Muscle of leg (tissue), 11 donors: ENCODE results near the gene RMDN3. TPM values are rescaled to one million over a fixed set of nuclear protein-coding genes. Genes with fewer than 3 reads are reported as not detected.
A peak's percentile ranks its signal among the peaks of the same experiment; 100 is the strongest.

Source experiments
- DNase-seq: peaks from one replicate; pipeline ENCODE4 v3.0.0; 2013
- H3K27ac ChIP-seq: one replicate; pipeline ENCODE4 v1.5.1; 2013; ENCODE audit warnings: mild to moderate bottlenecking, low read length, control low read depth
- H3K27me3 ChIP-seq: one replicate; pipeline ENCODE4 v1.6.1; 2013; ENCODE audit warnings: low read length; ENCODE audit not compliant: control insufficient read depth, insufficient read depth
- H3K36me3 ChIP-seq: one replicate; pipeline ENCODE4 v1.6.1; 2013; ENCODE audit warnings: low read length; ENCODE audit not compliant: control insufficient read depth, insufficient read depth
- H3K4me1 ChIP-seq: one replicate; pipeline ENCODE4 v1.6.1; 2013; ENCODE audit warnings: low read length; ENCODE audit not compliant: control insufficient read depth, insufficient read depth
- H3K4me3 ChIP-seq: one replicate; pipeline ENCODE4 v1.5.1; 2013; ENCODE audit warnings: low read length, control low read depth
- H3K9me3 ChIP-seq: replicated peaks from 2 replicates; pipeline ENCODE4 v1.6.1; 2013; ENCODE audit warnings: low read depth, low read length; ENCODE audit not compliant: control insufficient read depth
- WGBS: methylation state at CpG from one replicate; pipeline ENCODE4 v1.1.5; 2013; ENCODE audit warnings: missing lambda C conversion rate; ENCODE audit not compliant: insufficient coverage; 5-methylcytosine and 5-hydroxymethylcytosine counted together
- polyA plus RNA-seq, 8 donors: library from polyadenylated mRNA; unstranded; fragments of 120-200 nt; gene quantifications; one replicate each; pipeline versions ENCODE4 v1.2.1 to v1.2.3, GENCODE V29; 2013; ENCODE audit warnings: inconsistent platforms in 1 of 8, low replicate concordance in 1 of 8; ENCODE audit not compliant: insufficient read length in 8 of 8, insufficient read depth in 1 of 8
- total RNA-seq: library from RNA; stranded (reverse); fragments of 120-200 nt; gene quantifications from one replicate; pipeline ENCODE4 v1.2.4, GENCODE V29; 2013

RMDN3 gene
- total and polyA plus RNA-seq, 9 donors, result 12.7 to 31.2 (median 23.8) TPM

GRCh38 chr15:40766906-40767837, 12.1 kb upstream of the RMDN3 start:
- WGBS, result 92% methylated on average over 22 of the region's 32 CpGs
- DNase-seq, result no peak
- peaks cover 57% of the 10 kb centered on the region for H3K4me1 ChIP-seq

GRCh38 chr15:40766194-40766815, 11.3 kb upstream of the RMDN3 start:
- Histone ChIP-seq H3K4me3 (no peak overlapping the region), H3K9me3 (no peaks in the 10 kb centered on the region), H3K27me3 (no peaks in the 10 kb centered on the region), H3K27ac (no peak overlapping the region), H3K36me3 (peaks cover 18% of the 10 kb centered on the region), H3K4me1 (peaks cover 57% of the 10 kb centered on the region)
- no peak for DNase-seq
- WGBS, result 65% methylated on average over 5 of the region's 7 CpGs

More at GRCh38 chr15:40766906-40767837, 12.1 kb upstream of the RMDN3 start:
- no peak overlapping the region for H3K27ac ChIP-seq
- H3K9me3 ChIP-seq, result no peaks in the 10 kb centered on the region
- no peaks in the 10 kb centered on the region for H3K27me3 ChIP-seq
- H3K36me3 ChIP-seq, result peaks cover 18% of the 10 kb centered on the region
- no peak overlapping the region for H3K4me3 ChIP-seq

- Histone ChIP-seq H3K27ac (peak overlapping the region; percentile 89), H3K4me1 (peaks cover 42% of the 10 kb centered on the region), H3K36me3 (peaks cover 18% of the 10 kb centered on the region), H3K27me3 (peaks cover 2% of the 10 kb centered on the region), H3K4me3 (peak overlapping the region; percentile 62), H3K9me3 (no peaks in the 10 kb centered on the region)
- 34% methylated on average over 4 of the region's 8 CpGs for WGBS
- peak; percentile 42 for DNase-seq
Observed at GRCh38 chr15:40764629-40765103, 9.6 kb upstream of the RMDN3 start.

- Histone ChIP-seq H3K36me3 (peaks cover 16% of the 10 kb centered on the region), H3K27me3 (peaks cover 2% of the 10 kb centered on the region), H3K4me1 (peaks cover 36% of the 10 kb centered on the region), H3K9me3 (no peaks in the 10 kb centered on the region), H3K4me3 (peak within 1 kb of the TSS; percentile 62), H3K27ac (peak within 1 kb of the TSS; percentile 89)
- DNase-seq, result peak; percentile 85
- WGBS, result under 1% methylated on average over 68 of the region's 75 CpGs
Observed at GRCh38 chr15:40763801-40764628, 9.0 kb upstream of the RMDN3 start, which contains the start of gene GCHFR. GCHFR (plus strand) TSS chr15:40764068; CDS start chr15:40764181, 113 bp downstream.

GRCh38 chr15:40762919-40763800, 8.1 kb upstream of the RMDN3 start:
- peaks cover 29% of the 10 kb centered on the region for H3K4me1 ChIP-seq
- H3K4me3 ChIP-seq, result peak overlapping the region; percentile 62
- peak; percentile 84 for DNase-seq
- peaks cover 2% of the 10 kb centered on the region for H3K27me3 ChIP-seq
- peak overlapping the region; percentile 89 for H3K27ac ChIP-seq
- WGBS, result 7% methylated on average over 39 of the region's 55 CpGs
- H3K9me3 ChIP-seq, result no peaks in the 10 kb centered on the region
- peaks cover 12% of the 10 kb centered on the region for H3K36me3 ChIP-seq

- WGBS, result 85% methylated on average over 5 of the region's 5 CpGs
- Histone ChIP-seq H3K36me3 (no peaks in the 10 kb centered on the region), H3K27ac (no peak overlapping the region), H3K4me3 (no peak overlapping the region), H3K4me1 (peaks cover 29% of the 10 kb centered on the region), H3K27me3 (peaks cover 2% of the 10 kb centered on the region), H3K9me3 (no peaks in the 10 kb centered on the region)
- DNase-seq, result no peak
Observed at GRCh38 chr15:40759961-40760360, 4.9 kb upstream of the RMDN3 start.

- Histone ChIP-seq H3K27me3 (peaks cover 2% of the 10 kb centered on the region), H3K27ac (no peak overlapping the region), H3K4me1 (peaks cover 11% of the 10 kb centered on the region), H3K4me3 (no peak overlapping the region), H3K36me3 (peaks cover 6% of the 10 kb centered on the region), H3K9me3 (no peaks in the 10 kb centered on the region)
- no peak for DNase-seq
- WGBS, result 36% methylated on average over 4 of the region's 6 CpGs
Observed at GRCh38 chr15:40756938-40757337, 1.9 kb upstream of the RMDN3 start.

GRCh38 chr15:40755812-40756208, 756 bp upstream of the RMDN3 start:
- Histone ChIP-seq H3K4me3 (peak overlapping the region; percentile 94), H3K27me3 (peaks cover 2% of the 10 kb centered on the region), H3K27ac (peak overlapping the region; percentile 98), H3K9me3 (no peaks in the 10 kb centered on the region), H3K36me3 (peaks cover 14% of the 10 kb centered on the region), H3K4me1 (peaks cover 11% of the 10 kb centered on the region)
- no peak for DNase-seq
- 74% methylated on average over 6 of the region's 10 CpGs for WGBS

GRCh38 chr15:40754574-40754882, 526 bp downstream of the RMDN3 start:
- DNase-seq, result no peak
- WGBS, result under 1% methylated on average over 20 of the region's 22 CpGs
- Histone ChIP-seq H3K36me3 (peaks cover 23% of the 10 kb centered on the region), H3K4me3 (peak overlapping the region; percentile 94), H3K27ac (peak overlapping the region; percentile 82), H3K27me3 (no peaks in the 10 kb centered on the region), H3K4me1 (peaks cover 11% of the 10 kb centered on the region), H3K9me3 (no peaks in the 10 kb centered on the region)
